ENCODE data around the gene DESI2.

Gene DESI2

DNA sequence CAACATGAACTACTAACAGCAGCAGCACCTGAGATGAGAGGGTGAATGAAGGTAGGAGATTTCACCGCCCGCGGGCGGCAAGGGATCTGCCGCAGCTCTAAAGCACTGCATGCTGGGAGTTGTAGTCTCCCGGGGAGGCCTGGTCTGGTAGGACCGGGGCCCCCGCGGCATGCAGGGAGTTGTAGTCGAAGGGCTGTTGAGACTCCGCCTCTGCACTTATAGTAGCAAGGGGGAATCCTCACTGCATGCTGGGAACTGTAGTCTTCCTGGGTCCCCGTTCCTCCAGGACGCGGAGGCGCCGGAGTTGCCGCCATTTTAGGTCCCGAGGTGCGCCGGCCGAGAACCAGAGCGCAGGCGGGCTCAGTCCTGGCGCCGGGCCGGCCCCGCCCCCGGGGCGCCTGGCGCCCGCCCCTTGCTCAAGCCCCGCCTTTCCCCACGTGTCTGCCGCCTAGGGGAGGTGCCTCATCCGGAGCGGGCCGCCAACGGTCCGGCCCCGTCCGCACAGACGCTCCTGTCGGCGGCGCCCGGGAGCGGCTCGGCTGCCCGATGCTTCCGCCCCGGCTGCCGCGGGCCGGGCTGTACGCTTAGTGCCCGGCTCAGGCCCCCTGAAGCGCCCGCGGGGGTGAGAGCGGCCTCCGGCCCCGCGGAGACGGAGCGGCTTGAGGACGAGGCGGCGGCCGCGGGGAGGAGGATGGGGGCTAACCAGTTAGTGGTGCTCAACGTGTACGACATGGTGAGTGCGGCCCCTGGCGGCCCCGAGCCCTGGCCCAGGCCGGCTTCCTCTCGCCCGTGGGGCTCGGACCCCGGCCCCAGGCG lies at the start of gene DESI2:
DESI2 (plus strand) TSS at position 504 of the 816 bp plus-strand sequence; CDS start at position 692, 188 bp downstream.
- peak; percentile 94 for DNase-seq (ENCODE audit: low read depth in 2 of 2)

DNA sequence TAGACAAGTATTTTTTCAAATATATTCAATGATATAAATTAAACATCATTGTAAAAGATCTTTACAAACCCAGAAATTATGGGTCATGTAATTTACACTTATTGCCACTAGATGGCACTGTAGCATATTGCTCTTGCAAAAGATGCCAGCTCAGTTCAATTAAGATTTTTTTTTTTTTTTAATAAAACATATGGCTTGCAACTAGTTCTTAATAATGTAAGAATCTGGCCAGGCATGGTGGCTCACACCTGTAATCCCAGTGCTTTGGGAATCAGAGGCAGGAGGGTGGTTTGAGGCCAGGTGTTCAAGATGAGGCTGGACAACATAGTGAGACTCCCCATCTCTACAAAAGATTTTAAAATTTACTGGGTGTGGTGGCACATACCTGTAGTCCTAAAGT lies 49.4 kb upstream of the DESI2 start:
- DNase-seq (ENCODE audit: low read depth in 2 of 2) = no peak

DNA sequence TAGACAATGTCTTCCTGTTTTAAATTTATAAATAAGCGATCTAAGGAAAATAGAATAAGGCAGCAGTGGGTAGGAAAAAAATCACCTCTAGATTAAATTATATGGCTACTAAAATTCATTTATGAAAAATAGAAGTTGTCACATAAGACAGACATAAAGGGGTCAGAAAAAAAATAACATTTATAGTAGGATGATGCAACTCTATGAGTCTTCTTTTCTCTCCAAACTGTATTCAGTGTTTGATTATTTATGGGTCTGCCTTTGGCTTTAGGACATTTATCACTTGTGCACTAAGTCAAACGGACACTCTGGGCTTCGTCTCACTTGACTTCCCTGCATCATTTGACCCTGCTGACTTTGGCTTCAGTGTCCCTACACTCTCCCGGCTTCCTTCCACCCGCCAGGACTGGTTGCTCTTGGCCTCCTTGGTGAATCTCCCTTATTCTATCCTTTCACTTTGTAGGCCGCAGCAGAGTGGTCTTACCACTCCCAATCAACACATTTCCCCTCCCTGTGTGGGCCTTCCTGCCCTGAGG lies 47.0 kb upstream of the DESI2 start:
- no peak for DNase-seq (ENCODE audit: low read depth in 2 of 2)

DNA sequence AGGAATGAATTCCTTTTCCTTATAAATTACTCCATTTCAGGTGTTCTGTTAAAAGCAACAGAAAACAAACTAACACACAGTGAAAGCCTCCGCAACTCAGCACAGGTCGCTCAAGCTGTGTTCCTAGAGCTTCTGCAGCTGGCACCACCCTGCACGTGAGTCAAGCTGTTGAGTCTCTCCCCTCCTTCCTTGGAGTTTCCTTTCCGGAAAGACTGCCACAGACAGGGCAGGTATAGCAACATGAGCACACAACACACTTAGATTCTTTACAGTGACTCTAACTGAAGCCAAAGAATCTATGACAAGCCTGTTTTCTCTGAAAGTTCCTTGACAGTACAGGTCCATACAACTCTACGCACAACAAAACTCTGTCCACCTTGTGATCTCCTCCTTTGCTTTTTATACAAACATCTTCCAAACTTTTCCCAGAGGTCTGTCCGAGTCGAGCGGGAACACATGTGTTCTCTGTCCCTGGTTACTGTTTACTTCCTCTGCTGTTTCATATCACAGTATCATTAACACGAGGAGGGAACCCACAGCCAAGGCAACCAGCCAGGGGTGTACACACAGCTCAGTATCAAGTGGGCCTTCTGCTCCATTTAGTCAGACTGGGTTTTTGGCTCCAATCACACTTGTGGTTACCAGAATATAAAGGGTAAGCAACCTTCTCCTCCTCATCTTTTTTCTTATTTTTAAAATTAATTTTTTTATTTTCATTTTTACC lies 38.7 kb upstream of the DESI2 start:
- DNase-seq (ENCODE audit: low read depth in 2 of 2) = no peak

DNA sequence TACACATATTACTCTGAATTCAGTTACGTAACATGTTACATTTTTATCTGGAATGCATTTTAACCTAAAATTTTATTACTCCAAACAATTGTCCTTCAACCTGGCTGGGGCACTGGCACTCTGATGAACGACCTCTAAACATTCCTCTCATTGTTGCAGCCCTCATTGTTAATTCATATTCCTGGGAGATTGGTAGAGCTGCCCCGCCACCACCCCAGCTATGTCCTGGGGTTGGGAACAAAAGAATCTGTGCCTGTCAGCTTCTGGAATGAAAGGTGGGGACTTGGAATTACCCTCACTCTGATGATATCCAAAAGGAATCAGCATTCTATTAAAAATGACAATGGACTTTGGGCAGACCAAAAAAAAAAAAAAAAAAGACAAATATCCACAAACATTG lies 38.0 kb upstream of the DESI2 start:
- no peak for DNase-seq (ENCODE audit: low read depth in 2 of 2)

DNA sequence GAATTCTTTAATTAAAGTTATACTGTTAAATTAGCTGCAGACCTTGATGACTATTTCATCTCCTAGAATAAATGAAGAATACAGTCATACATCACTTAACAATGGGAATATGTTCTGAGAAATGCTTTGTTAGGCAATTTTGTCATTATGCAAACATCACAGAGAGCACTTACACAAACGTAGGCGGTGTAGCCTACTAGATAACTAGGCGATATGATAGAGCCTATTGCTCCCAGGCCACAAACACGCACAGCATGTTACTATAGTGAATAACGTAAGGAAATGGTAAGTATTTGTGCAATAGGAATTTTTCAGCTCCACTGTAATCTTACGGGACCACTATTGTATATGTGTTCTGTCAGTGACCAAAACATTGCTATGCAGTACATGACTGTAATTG lies 37.6 kb upstream of the DESI2 start:
- DNase-seq (ENCODE audit: low read depth in 2 of 2) = no peak

DNA sequence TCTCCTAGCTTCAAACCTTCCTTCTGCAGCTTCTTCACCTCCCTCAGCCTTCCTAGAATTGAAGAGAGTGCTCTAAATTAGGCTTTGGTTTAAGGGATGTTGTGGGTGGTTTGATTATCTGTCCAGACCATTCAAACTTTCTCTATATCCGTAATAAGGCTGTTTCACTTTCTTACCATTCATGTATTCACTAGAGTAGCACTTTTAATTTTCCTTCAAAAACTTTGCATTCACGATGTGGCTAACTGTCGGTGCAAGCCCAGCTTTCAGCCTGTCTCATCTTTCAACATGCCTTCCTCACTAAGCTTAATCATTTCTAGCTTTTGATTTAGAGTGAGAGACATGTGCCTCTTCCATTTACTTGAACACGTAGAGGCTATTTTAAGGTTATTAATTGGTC lies 26.2 kb upstream of the DESI2 start:
- no peak for DNase-seq (ENCODE audit: low read depth in 2 of 2)

DNA sequence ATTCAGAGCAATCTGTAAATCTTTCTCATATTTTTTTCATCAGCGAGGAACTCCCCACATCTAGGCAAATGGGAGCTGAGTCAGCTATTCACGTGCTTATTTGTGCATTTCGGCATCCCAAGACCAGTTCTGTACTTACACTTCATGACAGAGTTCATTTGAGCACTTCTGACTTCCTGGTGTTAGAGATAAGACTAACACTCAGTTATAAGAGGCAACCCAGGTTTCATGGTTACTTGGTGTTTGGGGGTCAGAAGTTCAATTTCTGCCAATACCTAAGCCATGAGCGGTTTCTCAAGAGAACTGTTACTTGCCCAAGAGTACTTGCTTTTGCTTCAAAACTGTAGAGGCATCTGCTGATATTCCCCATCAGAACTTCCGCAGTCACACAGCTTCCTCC lies 24.1 kb upstream of the DESI2 start:
- DNase-seq (ENCODE audit: low read depth in 2 of 2) = no peak

DNA sequence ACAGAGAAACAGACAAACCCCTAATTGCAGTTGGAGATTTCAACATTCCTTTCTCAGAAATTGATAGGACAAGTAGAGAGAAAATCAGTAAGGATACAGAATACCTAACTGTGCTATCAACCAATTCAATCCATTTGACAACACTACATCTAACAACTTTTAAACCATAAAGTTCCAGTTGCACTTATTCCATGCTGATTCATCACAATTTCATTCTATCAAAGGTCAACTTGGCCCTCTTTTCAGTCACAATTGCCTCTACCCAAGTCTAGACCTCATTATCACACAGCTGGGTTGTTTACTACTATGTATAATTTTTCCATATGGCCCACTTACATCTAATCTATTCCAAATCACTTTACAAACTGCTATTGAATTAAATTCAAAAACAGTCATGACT lies 19.8 kb upstream of the DESI2 start:
- no peak for DNase-seq (ENCODE audit: low read depth in 2 of 2)

DNA sequence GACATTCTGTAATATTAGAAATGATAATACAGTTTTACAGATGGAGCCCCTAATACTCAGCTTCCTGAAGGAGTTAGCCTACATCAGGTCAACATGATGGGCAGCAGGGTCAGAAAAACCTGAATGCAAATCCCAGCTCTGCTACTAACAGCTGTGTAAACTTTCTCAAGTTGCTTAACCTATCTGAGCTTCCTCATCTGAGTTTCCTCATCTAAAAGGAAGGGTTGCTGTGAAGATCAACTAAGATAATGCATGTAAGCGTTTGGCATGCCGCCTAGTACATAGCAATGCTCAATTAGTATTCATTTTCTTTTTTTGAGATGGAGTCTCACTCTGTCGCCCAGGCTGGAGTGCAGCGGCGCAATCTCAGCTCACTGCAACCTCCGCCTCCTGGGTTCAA lies 18.4 kb upstream of the DESI2 start:
- DNase-seq (ENCODE audit: low read depth in 2 of 2) = no peak

DNA sequence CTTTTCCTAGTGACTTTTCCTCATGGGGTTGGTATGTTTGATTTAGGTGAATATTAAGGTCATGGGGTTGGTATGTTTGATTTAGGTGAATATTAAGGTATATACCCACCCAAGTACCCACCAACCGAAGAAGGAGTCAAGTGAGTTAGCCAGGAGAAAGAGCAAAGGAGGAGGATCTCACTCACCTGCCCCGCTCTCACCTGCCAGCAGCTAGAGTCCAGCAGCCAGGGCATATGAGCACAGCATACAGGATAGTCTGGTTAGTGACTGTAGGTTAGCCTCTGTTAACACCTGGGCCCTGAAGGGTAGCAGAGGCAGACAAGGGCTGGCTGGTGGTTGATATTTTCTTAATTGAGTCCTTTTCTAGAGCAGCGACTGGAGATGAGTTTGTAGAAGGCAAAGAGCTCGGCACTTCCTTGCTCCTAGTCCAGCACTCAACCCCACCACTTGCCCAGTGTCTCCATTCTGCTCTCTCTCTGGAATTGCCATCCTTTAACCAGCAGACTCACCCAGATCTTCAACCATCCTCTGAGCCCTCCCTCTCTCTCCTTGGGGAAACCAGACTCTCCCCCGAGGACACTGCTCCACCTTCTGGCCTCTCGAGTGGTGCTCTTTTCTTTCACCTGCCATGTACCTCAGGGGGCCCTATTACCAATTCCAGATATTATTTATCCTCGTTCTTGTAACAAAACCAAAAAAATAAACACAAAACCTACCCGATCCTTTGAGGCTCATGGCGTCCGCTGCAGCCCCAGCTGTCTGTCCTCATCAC lies 16.3 kb upstream of the DESI2 start:
- no peak for DNase-seq (ENCODE audit: low read depth in 2 of 2)

DNA sequence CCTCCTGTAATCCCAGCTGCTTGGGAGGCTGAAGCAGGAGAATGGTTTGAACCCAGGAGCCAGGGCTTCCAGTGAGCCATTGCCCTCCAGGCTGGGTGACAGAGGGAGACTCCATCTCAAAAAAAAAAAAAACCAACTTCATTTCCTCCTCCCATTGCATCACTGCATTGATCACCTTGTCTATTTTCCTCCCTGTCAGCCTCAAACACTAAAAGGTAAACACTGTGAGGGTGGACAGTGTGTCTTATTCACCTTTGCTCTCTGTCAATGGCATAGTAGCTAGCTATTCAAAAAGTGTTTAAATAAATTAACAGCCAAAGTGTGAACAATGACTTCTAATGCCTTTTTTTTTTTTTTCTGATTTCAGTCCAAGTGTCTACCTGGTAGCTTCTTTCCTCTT lies 13.4 kb upstream of the DESI2 start:
- DNase-seq (ENCODE audit: low read depth in 2 of 2) = no peak

DNA sequence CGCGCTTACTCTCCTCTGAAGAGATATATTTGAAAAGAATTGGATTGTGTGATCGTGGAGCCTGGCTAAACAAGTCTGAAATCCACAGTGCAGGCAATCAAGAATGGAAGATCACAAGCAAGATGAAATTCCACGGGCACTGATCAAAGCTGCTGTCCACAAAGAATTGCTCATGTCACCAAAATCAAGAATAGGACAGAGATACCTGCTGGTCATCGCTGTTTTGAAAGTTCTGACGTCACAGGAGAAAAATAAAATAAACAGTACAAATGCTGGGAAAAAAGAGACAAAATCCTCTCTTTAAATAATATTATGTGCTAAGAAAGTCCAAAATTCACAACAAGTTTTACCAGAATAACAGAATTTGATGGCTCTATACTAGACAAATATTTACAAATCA lies 12.0 kb upstream of the DESI2 start:
- DNase-seq (ENCODE audit: low read depth in 2 of 2) = no peak

DNA sequence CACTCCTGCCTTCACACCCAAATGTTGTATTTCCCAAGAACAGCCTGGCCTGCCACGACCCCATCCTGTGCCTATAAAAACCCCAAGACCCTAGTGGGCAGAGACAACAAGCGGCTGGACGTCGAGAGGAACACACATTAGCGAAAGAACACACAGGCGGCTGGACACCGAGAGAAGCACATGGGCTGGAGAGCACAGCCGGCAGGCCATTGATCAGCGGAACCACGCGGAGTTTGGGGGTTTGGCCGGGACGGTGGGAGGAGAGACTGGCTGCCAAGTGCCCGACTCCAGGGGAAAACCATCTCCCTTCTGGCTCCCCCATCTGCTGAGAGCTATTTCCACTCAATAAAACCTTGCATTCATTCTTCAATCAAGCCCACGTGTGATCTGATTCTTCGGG lies 10.4 kb upstream of the DESI2 start:
- no peak for DNase-seq (ENCODE audit: low read depth in 2 of 2)

DNA sequence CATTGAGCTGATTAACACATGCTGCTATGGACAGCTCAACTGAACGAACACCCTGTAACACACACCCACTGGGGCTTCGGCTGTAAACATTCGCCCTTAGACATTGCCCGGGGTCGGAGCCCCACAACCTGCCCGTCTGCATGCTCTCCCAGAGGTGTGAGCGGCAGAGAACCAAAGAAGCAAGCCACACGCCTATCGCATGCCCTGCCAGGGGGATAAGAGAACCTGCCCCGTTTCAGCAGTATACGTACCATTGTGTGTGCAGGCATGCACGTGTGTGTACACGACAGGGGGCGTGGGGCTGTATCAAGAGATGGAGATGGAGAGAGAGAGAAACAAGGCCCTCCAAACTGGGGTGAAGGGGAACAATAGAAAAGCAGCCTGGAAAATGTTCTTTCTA lies 9.9 kb upstream of the DESI2 start:
- no peak for DNase-seq (ENCODE audit: low read depth in 2 of 2)

DNA sequence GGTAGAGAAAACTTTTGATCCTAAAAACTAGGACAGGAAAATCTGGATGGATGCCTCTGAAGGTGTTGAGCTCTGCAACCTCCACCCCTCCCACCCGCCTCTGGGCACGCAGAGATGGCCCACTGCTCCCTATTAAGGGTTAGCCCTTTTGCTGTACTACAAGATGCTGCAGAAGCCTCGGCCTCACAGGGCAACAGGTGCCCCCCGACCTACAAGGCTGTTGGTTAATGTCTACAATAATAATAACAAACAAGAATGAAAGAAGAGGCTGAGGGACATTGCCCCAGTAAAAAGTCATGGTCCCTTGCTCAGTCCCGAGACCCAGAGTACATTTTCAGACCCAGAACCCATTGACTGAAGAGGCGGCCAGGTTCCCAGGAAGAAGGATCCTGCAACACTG lies 7.5 kb upstream of the DESI2 start:
- DNase-seq (ENCODE audit: low read depth in 2 of 2) = no peak

DNA sequence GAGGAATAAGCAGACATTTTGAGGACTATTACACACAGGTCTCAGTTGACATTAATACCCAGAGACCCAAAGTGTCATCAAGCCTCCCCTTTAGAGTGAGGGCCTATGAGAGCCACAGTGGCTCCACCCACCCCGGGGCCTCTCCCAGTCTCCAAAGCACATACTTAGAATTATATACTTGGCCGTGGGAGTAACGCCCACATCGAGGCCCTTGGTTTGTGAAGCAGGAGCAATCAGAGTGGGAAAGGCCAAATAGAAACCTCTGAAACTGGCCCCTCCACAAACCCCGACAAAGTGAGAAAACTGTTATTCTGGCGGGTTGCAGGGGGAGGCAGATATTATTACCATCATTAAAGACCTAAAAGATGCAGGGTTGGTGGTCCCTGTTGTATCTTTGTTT lies 7.0 kb upstream of the DESI2 start:
- DNase-seq (ENCODE audit: low read depth in 2 of 2) = no peak

DNA sequence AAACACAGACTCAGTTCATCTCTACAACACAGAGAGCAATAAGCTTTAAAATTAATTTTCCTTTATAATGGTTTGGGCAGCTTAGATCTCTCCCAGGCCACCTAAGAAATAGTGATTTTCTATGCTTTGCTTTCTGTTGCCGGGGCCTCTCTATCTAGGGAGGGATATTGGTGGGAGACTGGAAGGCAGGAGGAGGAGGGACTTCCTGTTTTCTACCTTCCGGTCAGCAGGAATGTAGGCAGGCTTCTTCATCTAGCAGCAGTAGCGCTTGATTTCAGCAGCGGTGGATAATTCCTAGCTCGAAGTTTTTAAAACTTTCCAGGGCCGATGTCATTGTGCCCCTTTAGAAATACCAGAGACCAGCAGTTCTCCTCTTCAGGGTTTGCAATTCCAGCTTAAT lies 5.1 kb upstream of the DESI2 start:
- DNase-seq (ENCODE audit: low read depth in 2 of 2) = no peak

DNA sequence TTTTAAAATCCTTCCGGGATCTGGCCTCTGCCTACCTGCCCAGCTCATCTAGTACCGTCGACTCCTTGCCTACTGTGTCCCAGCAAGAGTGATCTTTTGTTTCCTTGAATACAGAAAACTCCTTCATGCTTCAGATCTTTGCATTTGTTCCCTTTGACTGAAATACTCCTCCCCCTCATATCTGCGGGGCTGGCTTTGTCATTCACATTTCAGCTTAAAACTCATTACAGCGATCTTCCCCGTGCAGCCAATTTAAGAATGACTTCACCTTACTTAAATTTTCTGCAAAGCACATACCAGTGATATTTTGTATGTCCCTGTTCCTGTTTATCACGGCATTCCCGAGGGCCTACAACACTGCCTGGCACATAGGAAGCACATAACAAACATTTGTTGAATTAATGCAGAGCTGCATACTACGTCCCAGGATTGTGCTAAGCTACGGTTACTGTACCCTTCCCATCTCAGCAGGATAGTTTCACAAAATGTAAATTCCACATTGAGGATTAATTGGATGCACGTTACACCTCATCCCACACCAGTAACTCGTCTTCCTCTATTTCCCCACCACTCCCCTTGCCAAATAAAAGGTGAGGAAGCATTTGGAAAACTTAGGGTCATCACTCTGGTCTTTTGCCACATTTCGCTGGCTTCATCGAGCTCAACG lies 837 bp upstream of the DESI2 start:
- no peak for DNase-seq (ENCODE audit: low read depth in 2 of 2)

DNA sequence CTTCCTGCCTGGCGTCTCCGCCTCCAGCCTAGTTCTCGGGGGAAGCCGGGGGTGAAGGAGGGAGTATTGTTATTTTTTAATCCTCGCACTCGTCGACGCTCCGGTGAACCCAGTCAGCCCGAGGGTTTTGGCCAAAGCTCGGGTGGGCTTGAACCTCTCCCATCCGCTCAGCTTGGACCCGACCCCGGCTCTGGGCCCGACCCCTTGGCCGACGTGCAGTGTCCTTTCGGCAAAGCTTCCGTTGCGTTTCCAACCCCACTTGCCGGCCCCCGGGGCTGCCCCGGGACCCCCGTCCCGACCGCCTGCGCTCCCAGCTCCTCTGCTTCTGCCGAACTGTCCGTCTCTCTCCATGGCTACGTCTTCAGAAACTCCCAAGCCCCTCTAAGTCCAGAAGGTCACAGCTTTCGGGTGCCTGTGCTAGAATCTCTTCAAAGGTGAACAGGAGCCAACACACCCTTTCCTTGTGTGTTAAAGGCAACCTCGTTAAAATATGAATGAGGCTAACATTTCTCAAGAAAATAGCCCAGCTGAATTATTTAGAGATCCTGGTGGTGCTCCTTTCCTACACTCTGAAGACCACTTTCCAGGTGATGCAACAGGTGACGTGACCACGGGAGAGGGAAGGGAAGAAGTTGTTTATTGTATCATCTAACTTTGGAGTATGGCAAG lies 647 bp downstream of the DESI2 start:
- no peak for DNase-seq (ENCODE audit: low read depth in 2 of 2)
